NCI-H2107 (cell line): Measurements from ENCODE around the gene PMEPA1.

ENCODE experiments used
- DNase-seq: peaks from one replicate; lab custom pipeline; 2025; lab: John Stamatoyannopoulos, UW

PMEPA1 gene

DNA sequence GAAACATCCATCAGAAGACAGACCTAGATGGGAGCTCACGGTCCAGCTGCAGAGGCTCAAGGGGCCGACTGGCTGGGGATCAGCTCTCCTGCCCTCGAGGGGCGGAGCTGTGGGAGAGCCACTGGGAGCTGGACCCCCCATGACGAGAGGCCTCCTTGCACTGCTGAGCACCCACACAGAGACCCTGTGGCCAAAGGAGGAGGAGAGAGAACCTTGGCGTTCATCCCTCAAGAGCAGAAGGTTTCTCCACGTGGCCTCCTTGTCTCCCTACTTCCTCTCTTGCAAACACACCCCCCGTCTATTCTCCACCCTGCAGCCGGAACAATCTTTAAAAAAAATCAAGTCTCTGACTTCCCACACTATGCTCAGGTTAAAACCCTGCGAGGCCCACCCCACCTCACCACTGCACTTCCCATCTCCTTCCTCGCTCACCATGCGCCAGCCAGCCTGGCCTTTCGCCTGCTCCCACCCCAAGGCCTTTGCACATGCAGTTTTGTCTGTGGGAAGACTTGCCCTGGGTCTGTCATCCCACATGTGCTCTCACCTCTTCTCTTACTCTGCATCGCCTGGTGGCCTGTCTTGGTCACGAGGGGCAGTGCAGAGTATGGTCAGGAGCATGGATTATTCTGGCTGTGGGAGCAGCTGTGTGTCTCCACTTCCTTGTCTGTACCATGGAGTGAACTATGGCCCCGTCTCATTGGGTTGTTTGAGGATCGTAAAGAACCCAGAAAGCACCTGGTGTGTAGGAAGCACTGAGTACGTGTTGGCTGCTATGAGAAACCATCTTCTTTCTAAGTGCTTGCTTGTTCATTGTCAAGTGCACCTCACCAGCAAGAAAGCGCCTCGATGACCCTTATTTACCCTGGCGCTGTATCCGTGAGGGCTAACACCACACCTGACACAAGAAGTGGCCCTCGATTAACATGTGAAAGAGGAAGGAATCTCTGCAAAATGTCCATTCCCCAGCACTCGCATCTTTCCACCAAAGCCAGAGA is 32.9 kb downstream of the PMEPA1 start:
- no peak for DNase-seq

DNA sequence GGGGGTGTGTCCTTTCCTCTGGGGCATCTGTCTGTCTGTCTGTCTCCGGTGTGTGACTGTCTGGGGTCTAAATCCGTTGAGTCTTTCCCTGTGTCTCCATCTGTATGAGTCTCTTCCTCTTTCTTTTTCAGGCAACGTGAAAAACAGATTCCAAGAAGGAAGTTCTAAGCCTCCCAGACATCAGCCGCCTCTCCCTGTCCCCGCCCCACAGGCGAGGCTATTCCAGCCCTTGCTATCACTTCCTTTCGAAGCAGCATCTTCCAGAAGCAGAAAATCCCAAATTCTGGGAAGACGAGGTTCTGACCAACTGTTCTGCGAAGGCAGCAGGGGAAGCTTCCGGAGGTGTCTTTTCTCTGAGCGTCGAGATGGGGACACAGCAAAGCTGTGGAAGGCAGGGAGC is 34.0 kb downstream of the PMEPA1 start:
- DNase-seq, result no peak

DNA sequence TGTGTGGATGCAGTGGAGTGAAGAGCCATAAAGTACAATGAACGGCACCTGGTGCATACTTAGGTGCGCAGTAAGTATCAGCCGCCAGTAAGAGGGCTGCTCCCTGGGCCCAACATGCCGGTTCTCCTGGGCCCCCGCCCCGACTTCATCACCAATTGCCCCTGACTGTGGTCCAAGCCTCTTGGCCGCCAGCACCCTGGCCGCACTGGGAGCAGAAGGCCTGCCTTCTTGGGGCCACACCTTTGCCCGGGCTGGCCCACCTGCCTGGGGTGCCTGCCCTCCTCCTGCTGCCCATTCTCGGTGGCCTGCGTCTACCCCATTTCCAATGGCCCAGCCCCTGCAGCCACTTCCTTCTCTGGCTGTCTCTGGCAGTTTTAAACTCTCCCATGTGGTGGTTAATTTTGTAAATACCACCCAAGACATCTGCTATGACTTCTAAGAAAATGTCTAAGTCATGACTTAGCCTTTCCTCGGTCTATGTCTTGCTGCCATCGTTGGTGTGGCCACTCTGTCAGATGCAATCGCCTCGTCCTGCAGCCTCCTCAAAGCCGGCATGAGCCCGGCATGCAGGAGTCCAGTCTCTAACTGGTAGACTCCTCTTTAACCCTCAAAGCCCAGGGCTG is 36.8 kb downstream of the PMEPA1 start:
- DNase-seq, result no peak

DNA sequence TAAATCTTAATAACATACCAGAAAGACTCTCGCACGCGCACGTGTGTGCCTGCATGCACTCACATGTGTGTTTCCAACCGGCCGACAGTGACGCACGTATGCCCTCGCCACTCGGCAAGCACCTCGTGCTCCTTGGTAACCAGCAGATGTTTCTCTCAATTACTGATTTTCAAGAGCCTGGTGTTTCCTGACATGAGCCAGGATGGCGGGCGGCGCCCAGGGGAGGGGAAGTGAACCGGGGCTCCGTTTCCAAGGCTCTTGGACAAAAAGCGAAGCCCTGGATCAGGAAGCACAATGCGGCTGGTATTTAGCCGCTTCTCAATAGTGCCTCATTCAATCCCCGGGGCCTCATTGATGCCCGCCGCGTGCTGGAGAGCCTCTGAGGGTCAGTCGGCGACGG is 37.7 kb downstream of the PMEPA1 start:
- no peak for DNase-seq

- no peak for DNase-seq
These were observed 38.2 kb downstream of the PMEPA1 start for GRCh38 chr20:57671662-57672061.

DNA sequence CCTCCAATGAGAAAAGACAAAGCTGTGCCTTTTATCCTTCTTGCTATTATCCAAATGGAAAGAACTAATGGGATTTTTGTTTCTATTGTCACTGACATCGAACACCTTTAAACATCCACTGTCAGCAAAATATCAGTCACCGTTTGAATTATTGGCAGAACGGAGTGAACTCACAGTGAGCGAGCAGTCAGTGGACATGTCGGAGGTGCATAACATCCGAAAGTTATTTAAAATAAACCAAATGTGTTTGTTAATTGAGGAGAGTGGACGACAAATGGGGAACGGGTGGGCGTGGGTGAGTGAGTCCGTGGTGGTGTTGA is 38.8 kb downstream of the PMEPA1 start:
- no peak for DNase-seq

- no peak for DNase-seq
These were observed 39.3 kb downstream of the PMEPA1 start for GRCh38 chr20:57670288-57671071.

- DNase-seq, result no peak
These were observed 40.2 kb downstream of the PMEPA1 start for GRCh38 chr20:57669632-57670031.

DNA sequence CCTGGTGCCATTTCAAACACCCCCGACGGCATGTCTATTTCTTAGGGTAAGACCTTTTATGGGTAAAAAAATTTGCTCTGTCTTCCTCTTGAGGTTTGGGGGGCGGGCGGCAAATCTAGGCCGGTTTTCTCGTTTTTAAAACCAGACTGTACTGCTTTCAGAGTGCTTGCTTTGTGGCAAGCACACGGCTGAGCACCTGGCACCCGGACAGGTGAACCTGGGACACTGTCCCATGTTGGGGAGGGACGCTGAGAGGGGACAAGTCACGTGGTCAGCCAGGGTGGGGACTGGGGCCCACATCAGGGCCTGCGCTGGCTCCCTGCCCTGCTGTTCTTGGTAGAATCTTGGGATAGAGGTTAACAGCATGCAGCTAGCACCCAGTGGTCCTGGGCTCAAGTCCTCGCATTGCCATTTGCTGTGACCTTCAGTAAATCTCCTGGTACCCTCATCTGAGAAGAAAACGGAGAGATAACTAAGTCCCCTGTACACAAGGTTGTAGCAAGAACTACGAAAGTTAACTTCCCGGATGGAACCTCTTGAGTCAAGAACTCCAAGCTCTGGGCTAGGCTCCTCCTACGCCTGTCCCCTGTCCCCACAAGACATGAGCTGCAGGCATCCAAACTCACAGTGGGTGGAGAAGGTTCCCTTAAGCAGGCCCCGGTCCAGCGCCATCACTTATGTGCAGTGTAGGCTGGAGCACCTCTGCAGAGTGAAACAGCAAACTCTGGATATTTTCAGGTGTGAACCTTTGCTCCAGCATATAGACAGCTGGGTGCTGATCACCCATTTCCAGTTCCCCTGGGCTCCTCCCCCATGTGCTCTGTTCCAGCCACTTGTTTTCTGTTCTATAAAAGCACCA is 41.7 kb downstream of the PMEPA1 start:
- no peak for DNase-seq

GRCh38 chr20:57667388-57667787 is 42.4 kb downstream of the PMEPA1 start:
- no peak for DNase-seq

GRCh38 chr20:57666834-57667157 is 43.0 kb downstream of the PMEPA1 start:
- DNase-seq, result no peak

DNA sequence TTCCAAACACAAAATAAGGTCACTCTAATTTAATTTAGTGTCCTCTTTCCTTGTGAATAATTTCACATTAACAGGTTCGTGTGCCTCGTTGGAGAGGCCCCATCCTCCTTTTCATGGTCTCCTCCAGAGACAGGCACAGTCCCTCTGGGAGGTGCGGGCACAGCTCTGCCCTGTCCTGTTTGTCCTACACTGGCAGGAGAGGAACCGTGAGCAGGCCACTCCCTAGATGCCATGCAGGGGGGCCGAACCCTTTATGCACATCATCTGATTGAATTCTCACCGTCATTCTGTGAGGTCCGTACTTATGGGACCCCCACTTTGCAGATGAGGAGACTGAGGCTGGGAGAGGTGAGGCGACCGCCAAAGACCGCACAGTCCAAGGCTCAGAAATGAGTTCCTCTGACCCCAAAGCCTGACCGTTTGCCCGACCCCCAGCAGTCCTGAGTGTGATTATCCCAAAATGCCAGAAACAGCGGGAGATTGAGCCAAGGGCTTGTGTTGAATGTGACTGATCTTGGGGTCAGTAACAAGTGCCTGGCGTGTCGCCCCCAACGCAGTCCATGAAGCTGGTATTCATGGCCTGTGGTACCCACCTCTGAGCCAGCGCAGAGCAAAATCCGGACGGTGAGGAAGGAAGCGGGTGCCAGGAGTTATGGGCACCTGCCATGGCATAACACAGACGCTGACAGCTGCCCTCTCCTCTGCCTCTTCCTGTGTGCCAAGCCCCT is 43.5 kb downstream of the PMEPA1 start:
- no peak for DNase-seq

DNA sequence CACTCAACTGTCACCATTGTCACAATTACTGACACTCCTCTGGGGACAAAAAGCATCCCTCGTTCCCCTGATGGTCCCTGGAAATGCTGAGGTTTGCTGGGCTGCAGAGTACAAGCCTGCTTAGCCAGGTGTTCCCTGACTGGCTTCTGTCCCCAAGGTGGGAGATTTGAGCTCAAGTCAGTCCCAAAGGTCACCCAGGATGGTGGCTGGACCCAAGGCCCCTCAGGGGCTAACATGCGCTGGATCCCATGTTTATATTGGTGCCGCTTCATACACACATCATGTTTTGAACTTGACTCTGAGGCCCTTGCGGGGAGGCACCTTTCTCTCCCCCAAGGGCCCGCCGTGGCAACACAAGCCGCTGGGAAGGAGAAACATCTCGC is 44.2 kb downstream of the PMEPA1 start:
- DNase-seq, result no peak

GRCh38 chr20:57664924-57665588 is 44.8 kb downstream of the PMEPA1 start:
- DNase-seq, result no peak

- no peak for DNase-seq
These were observed 45.3 kb downstream of the PMEPA1 start for GRCh38 chr20:57664476-57664875.

DNA sequence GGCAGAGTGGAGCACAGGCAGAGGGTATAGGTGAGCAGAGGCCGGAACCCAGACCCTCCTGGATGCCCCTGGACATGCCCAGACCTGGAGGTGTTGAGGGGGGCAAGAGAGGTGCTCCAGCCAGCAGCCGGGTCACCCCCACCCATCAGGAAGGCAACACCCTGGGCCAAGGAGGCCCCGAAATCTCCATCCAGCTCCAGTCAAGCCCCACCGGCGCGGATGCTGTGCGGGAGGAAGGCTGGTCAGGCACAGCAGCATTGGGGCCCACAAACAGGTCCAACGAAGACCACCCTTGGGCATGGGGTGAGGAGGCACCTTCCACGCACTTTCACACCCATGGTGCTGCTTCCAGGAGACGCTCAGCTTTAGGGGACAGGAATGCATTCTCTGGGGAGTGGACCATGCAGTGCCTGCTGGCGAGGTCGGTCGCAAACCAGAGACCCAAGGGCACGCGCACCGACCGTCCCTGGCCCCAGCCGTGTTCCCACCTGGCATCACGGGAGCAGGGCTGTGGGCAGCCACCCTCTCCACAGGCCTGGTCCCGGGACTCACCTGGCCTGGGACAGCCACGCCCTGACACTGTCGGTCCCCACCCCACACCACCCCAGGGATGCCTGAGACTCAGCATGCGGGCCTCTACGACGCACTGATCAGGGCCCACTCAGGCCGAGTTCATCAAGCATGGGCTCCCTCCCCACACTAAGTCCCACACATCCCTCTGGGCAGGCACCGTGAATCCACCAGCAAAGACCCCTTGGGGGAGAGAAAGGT is 45.9 kb downstream of the PMEPA1 start:
- no peak for DNase-seq

DNA sequence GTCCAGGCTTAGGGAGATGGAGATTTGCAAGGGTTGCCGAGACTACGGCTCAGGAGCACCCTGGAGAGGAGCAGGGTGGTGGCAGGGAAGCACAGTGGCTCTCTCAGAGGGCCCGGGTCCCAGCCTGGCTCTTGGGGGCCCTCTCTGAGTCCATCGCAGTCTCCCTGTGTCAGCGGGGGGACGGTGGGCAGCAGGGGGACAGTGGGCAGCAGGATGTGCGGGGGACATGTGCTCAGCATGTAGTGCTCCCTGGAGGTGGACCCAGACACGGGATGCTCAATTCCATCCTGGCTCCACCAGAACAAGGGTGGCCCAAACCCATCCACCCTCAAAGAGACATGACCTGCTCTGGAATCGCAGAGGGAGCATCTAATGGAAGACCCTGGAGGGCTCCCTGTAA is 46.6 kb downstream of the PMEPA1 start:
- DNase-seq, result no peak

- DNase-seq, result no peak
These were observed 47.2 kb downstream of the PMEPA1 start for GRCh38 chr20:57662456-57663240.
